ENCODE results near the gene TCF3.

- TF ChIP-seq YY1 (IDR thresholded peaks at IDR 0.05; ENCODE audit: insufficient read depth, insufficient read length), result no peak
- no peak for TF ChIP-seq SUZ12 (IDR thresholded peaks at IDR 0.05; ENCODE audit: extremely low read depth, insufficient read depth, insufficient read length)
Measured at GRCh38 chr19:1613808-1614570, 38.4 kb downstream of the TCF3 start.
